ENCODE data around the gene ROCK2. TPM values are rescaled to one million over a fixed set of nuclear protein-coding genes. Genes with fewer than 3 reads are reported as not detected.
"Not testable (repeated sequence)": the region's sequence is repeated elsewhere in the genome, so short reads cannot be mapped to it uniquely, and the experiment has no call there.

Gene ROCK2
- total and polyA plus RNA-seq, 5 donors from 2014 or later = 8.6 to 20.6 (median 10.4) TPM

DNA sequence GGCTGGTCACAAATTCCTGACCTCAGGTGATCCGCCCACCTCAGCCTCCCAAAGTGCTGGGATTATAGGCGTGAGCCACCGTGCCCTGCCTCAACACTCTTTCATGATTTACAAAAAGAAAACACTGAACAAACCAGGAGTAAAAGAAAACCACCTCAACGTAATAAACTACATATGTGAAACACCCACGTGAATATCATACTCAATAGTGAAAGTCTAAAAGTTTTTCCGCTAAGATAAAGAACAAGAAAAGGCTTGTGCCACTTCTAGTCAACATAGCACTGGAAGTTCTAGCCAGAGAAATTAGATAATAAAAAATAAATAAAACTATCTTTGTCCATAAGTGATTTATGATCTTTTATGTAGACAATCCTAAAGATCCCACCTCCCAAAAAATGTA, 68.5 kb downstream of the ROCK2 start:
- Histone ChIP-seq H3K4me1 (ENCODE audit: control insufficient read depth, insufficient read depth, low read length, poor library complexity, severe bottlenecking) (peaks cover 6% of the 10 kb centered on the region), H3K27me3 (ENCODE audit: control insufficient read depth, insufficient read depth, low read length) (no peaks in the 10 kb centered on the region), H3K27ac (ENCODE audit: insufficient read depth, low read length, poor library complexity, severe bottlenecking) (no peak overlapping the region), H3K9me3 (ENCODE audit: control insufficient read depth in 2 of 2, low read length in 2 of 2) (no peaks in the 10 kb centered on the region), H3K36me3 (ENCODE audit: control insufficient read depth, insufficient read depth, low read length) (peaks cover 14% of the 10 kb centered on the region), H3K4me3 (ENCODE audit: low read depth, low read length) (no peak overlapping the region)
- H3K36me3 Mint-ChIP-seq = peaks cover 29% of the 10 kb centered on the region
- H3K9me3 Mint-ChIP-seq = peaks cover 0 to 8% (median 2%) of the 10 kb centered on the region in 7 donors
- DNase-seq = peak in 1 of 3 donors; percentile 4
- no peaks in the 10 kb centered on the region for H3K27me3 Mint-ChIP-seq
- no peak for ATAC-seq (ENCODE audit: low read depth in 2 of 2)
- H3K4me1 Mint-ChIP-seq = peaks cover 40 to 59% (median 45%) of the 10 kb centered on the region in 4 donors
- H3K4me3 Mint-ChIP-seq = peak overlapping the region in 2 of 4 donors; percentile 39 to 84
- peak overlapping the region in 2 of 3 donors; percentile 64 to 69 for H3K27ac Mint-ChIP-seq

DNA sequence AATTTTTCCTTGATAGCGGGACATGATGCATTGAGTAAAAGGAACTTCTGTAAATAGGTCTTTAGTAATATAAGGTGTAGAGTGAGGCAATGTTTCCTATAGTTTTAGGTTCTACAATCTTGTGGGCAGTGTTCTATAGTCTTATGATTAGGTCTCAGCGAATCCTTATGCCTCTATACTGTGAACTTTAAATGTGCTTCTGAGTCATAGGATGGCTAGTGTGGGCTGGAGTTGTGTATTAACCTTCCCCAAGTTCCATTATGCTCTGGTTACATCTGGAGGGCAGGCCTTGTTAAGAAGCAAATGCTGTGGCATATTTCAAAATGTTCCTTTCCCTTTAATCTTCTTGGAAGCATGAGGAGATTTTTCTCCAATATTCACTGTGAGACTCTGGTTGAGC, 73.5 kb downstream of the ROCK2 start:
- Mint-ChIP-seq H3K36me3 (peaks cover 26% of the 10 kb centered on the region), H3K9me3 (peaks cover 0 to 7% (median 2%) of the 10 kb centered on the region in 7 donors), H3K27ac (no peak overlapping the region), H3K27me3 (no peaks in the 10 kb centered on the region), H3K4me1 (peaks cover 33 to 49% (median 40%) of the 10 kb centered on the region in 4 donors), H3K4me3 (no peak overlapping the region)
- Histone ChIP-seq H3K27ac (ENCODE audit: insufficient read depth, low read length, poor library complexity, severe bottlenecking) (no peak overlapping the region), H3K4me3 (ENCODE audit: low read depth, low read length) (no peak overlapping the region), H3K36me3 (ENCODE audit: control insufficient read depth, insufficient read depth, low read length) (no peaks in the 10 kb centered on the region), H3K27me3 (ENCODE audit: control insufficient read depth, insufficient read depth, low read length) (no peaks in the 10 kb centered on the region), H3K4me1 (ENCODE audit: control insufficient read depth, insufficient read depth, low read length, poor library complexity, severe bottlenecking) (no peaks in the 10 kb centered on the region), H3K9me3 (ENCODE audit: control insufficient read depth in 2 of 2, low read length in 2 of 2) (no peaks in the 10 kb centered on the region)
- no peak for DNase-seq
- ATAC-seq (ENCODE audit: low read depth in 2 of 2) = no peak

DNA sequence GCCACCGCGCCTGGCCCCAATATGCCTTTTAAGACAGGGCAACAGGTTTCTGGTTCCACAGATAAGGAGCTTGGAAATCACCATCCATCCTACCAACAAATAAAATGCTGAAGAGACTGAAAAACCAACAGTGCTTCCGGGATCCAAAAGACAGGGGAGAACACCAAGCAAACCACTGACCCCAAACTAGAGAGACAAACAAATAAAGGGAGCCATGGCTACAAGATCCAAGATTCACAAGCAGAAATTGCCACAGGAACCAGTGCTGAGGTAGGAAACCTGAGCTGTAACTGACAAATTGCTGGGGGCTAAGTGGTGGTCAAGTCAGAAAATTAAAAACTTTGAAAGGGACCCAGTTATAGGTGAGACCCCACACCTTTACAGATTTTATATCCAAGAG, 76.5 kb downstream of the ROCK2 start:
- no peaks in the 10 kb centered on the region for H3K27me3 ChIP-seq (ENCODE audit: control insufficient read depth, insufficient read depth, low read length)
- no peak for DNase-seq
- H3K9me3 ChIP-seq (ENCODE audit: control insufficient read depth in 2 of 2, low read length in 2 of 2) = no peaks in the 10 kb centered on the region
- no peak overlapping the region for H3K4me3 Mint-ChIP-seq
- peaks cover 10 to 26% (median 20%) of the 10 kb centered on the region in 4 donors for H3K4me1 Mint-ChIP-seq
- no peaks in the 10 kb centered on the region for H3K36me3 ChIP-seq (ENCODE audit: control insufficient read depth, insufficient read depth, low read length)
- peaks cover 33% of the 10 kb centered on the region for H3K36me3 Mint-ChIP-seq
- H3K4me3 ChIP-seq (ENCODE audit: low read depth, low read length) = no peak overlapping the region
- no peak overlapping the region for H3K27ac Mint-ChIP-seq
- peaks cover 0 to 7% (median 0%) of the 10 kb centered on the region in 7 donors for H3K9me3 Mint-ChIP-seq
- ATAC-seq (ENCODE audit: low read depth in 2 of 2) = no peak
- H3K27ac ChIP-seq (ENCODE audit: insufficient read depth, low read length, poor library complexity, severe bottlenecking) = no peak overlapping the region
- H3K4me1 ChIP-seq (ENCODE audit: control insufficient read depth, insufficient read depth, low read length, poor library complexity, severe bottlenecking) = no peaks in the 10 kb centered on the region
- H3K27me3 Mint-ChIP-seq = no peaks in the 10 kb centered on the region

DNA sequence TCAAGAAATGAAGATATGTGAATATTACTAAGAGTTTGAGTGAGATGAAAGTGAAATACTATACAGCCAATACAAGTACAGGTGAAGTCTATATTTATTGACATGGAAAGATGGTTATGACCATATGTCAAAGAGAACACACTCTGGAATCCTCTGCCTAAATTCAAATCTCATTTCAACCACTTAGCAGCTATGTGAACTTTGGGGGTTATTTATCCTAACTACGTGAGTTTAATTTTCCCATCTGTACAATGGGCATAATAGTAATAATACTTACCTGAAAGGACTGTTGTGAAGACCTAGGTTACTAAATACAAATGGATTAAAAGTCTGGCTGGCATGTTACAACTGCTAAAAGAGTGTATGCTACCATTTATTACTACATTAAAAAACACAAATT, 79.6 kb downstream of the ROCK2 start:
- H3K36me3 ChIP-seq (ENCODE audit: control insufficient read depth, insufficient read depth, low read length) = no peaks in the 10 kb centered on the region
- H3K4me1 ChIP-seq (ENCODE audit: control insufficient read depth, insufficient read depth, low read length, poor library complexity, severe bottlenecking) = no peaks in the 10 kb centered on the region
- H3K27me3 ChIP-seq (ENCODE audit: control insufficient read depth, insufficient read depth, low read length) = no peaks in the 10 kb centered on the region
- Mint-ChIP-seq H3K4me1 (peaks cover 10 to 17% (median 12%) of the 10 kb centered on the region in 4 donors), H3K4me3 (no peak overlapping the region), H3K27me3 (no peaks in the 10 kb centered on the region), H3K27ac (no peak overlapping the region), H3K36me3 (peaks cover 20% of the 10 kb centered on the region), H3K9me3 (peaks cover 0 to 7% (median 0%) of the 10 kb centered on the region in 7 donors)
- no peak for ATAC-seq (ENCODE audit: low read depth in 2 of 2)
- DNase-seq = no peak
- no peaks in the 10 kb centered on the region for H3K9me3 ChIP-seq (ENCODE audit: control insufficient read depth in 2 of 2, low read length in 2 of 2)
- H3K27ac ChIP-seq (ENCODE audit: insufficient read depth, low read length, poor library complexity, severe bottlenecking) = no peak overlapping the region
- H3K4me3 ChIP-seq (ENCODE audit: low read depth, low read length) = no peak overlapping the region

DNA sequence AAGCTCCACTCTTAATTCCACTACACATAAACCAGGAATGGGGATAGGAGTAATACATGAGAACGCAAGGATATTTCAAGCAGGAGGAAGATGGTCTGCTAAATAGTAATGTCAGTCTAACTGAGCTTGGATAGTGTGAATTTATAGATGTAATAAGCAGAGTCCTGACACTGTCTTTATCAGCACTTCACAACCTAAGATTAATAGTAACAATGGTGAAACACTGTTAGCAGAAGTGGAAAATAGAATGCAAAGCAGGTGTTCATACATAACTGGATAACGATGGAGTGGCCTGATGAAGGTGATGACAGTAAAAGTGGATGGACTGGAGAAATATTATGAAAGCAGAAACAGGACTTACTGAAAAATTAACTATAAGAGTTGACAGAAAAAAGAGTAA, 80.4 kb downstream of the ROCK2 start:
- Histone ChIP-seq H3K4me1 (ENCODE audit: control insufficient read depth, insufficient read depth, low read length, poor library complexity, severe bottlenecking) (no peaks in the 10 kb centered on the region), H3K36me3 (ENCODE audit: control insufficient read depth, insufficient read depth, low read length) (no peaks in the 10 kb centered on the region), H3K9me3 (ENCODE audit: control insufficient read depth in 2 of 2, low read length in 2 of 2) (no peaks in the 10 kb centered on the region), H3K4me3 (ENCODE audit: low read depth, low read length) (no peak overlapping the region), H3K27ac (ENCODE audit: insufficient read depth, low read length, poor library complexity, severe bottlenecking) (no peak overlapping the region), H3K27me3 (ENCODE audit: control insufficient read depth, insufficient read depth, low read length) (no peaks in the 10 kb centered on the region)
- no peaks in the 10 kb centered on the region for H3K27me3 Mint-ChIP-seq
- DNase-seq = no peak
- H3K4me1 Mint-ChIP-seq = peaks cover 10 to 17% (median 12%) of the 10 kb centered on the region in 4 donors
- H3K4me3 Mint-ChIP-seq = no peak overlapping the region
- H3K36me3 Mint-ChIP-seq = peaks cover 15% of the 10 kb centered on the region
- ATAC-seq (ENCODE audit: low read depth in 2 of 2) = no peak
- H3K27ac Mint-ChIP-seq = peak overlapping the region in 1 of 3 donors; percentile 79
- H3K9me3 Mint-ChIP-seq = peaks cover 0 to 6% (median 0%) of the 10 kb centered on the region in 7 donors

DNA sequence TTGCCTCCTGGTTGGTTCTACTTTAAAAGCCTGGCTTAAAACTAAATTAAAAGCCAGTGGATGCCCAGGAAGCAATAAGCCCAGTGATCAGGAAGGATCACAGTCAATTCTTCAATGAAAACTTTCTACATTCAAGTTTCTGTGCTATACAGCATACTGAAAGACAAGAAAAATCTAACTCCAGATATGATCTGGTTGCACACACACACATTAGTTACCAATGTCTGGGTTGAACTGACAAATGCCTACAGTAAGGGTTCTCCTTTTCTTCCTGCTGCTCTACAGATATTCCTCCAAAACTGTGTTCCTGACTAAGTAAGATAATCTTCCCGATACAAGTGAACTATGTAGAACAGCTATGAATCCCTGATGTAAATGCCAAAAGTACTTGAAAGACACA, 81.3 kb downstream of the ROCK2 start:
- Mint-ChIP-seq H3K27ac (no peak overlapping the region), H3K4me1 (peaks cover 11 to 17% (median 14%) of the 10 kb centered on the region in 4 donors), H3K4me3 (no peak overlapping the region), H3K27me3 (no peaks in the 10 kb centered on the region), H3K36me3 (peaks cover 10% of the 10 kb centered on the region), H3K9me3 (no peaks in the 10 kb centered on the region)
- no peak for DNase-seq
- no peaks in the 10 kb centered on the region for H3K9me3 ChIP-seq (ENCODE audit: control insufficient read depth in 2 of 2, low read length in 2 of 2)
- no peak overlapping the region for H3K4me3 ChIP-seq (ENCODE audit: low read depth, low read length)
- no peaks in the 10 kb centered on the region for H3K36me3 ChIP-seq (ENCODE audit: control insufficient read depth, insufficient read depth, low read length)
- no peak for ATAC-seq (ENCODE audit: low read depth in 2 of 2)
- no peaks in the 10 kb centered on the region for H3K27me3 ChIP-seq (ENCODE audit: control insufficient read depth, insufficient read depth, low read length)
- H3K27ac ChIP-seq (ENCODE audit: insufficient read depth, low read length, poor library complexity, severe bottlenecking) = no peak overlapping the region
- no peaks in the 10 kb centered on the region for H3K4me1 ChIP-seq (ENCODE audit: control insufficient read depth, insufficient read depth, low read length, poor library complexity, severe bottlenecking)

DNA sequence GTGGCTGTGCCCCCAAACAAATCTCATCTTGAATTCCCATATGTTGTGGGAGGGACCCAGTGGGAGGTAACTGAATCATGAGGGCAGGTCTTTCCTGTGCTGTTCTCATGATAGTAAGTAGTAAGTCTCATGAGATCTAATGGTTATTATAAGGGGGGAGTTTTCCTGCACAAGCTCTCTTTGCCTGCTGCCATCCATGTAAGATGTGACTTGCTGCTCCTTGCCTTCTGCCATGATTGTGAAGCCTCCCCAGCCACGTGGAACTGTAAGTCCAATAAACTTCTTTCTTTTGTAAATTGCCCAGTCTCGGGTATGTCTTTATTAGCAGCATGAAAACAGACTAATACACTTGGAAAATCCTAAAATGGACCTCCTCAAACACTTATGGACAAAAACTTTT, 82.0 kb downstream of the ROCK2 start:
- not testable (repeated sequence) for DNase-seq; H3K27me3 ChIP-seq (ENCODE audit: control insufficient read depth, insufficient read depth, low read length)
- peaks cover 11 to 17% (median 14%) of the 10 kb centered on the region in 4 donors for H3K4me1 Mint-ChIP-seq

DNA sequence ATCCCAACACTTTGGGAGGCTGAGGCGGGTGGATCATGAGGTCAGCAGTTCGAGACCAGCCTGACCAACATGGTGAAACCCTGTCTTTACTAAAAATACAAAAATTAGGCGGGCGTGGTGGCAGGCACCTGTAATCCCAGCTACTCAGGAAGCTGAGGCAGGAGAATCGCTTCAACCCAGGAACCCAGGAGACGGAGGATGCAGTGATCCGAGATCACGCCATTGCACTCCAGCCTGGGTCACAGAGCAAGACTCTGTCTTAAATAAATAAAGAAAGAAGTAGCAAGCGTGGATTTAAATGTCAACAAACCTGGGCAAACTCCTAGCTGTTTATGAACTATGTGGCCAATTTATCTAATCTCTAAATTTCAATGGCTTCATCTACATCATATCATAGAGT, 82.9 kb downstream of the ROCK2 start:
- H3K4me1 ChIP-seq (ENCODE audit: control insufficient read depth, insufficient read depth, low read length, poor library complexity, severe bottlenecking); ATAC-seq (ENCODE audit: low read depth in 2 of 2); H3K27me3 Mint-ChIP-seq; H3K36me3 ChIP-seq (ENCODE audit: control insufficient read depth, insufficient read depth, low read length); H3K9me3 Mint-ChIP-seq; H3K4me3 ChIP-seq (ENCODE audit: low read depth, low read length); H3K27me3 ChIP-seq (ENCODE audit: control insufficient read depth, insufficient read depth, low read length); H3K27ac Mint-ChIP-seq; H3K4me3 Mint-ChIP-seq; DNase-seq; H3K27ac ChIP-seq (ENCODE audit: insufficient read depth, low read length, poor library complexity, severe bottlenecking); H3K9me3 ChIP-seq (ENCODE audit: control insufficient read depth in 2 of 2, low read length in 2 of 2): not testable (repeated sequence)
- peaks cover 9 to 14% (median 12%) of the 10 kb centered on the region in 4 donors for H3K4me1 Mint-ChIP-seq
- peaks cover 15% of the 10 kb centered on the region for H3K36me3 Mint-ChIP-seq

More for the DNA sequence above, 82.0 kb downstream of the ROCK2 start:
- H3K9me3 Mint-ChIP-seq; H3K4me1 ChIP-seq (ENCODE audit: control insufficient read depth, insufficient read depth, low read length, poor library complexity, severe bottlenecking); H3K9me3 ChIP-seq (ENCODE audit: control insufficient read depth in 2 of 2, low read length in 2 of 2); H3K4me3 Mint-ChIP-seq; H3K4me3 ChIP-seq (ENCODE audit: low read depth, low read length); H3K27ac Mint-ChIP-seq; H3K27me3 Mint-ChIP-seq; ATAC-seq (ENCODE audit: low read depth in 2 of 2); H3K36me3 ChIP-seq (ENCODE audit: control insufficient read depth, insufficient read depth, low read length); H3K27ac ChIP-seq (ENCODE audit: insufficient read depth, low read length, poor library complexity, severe bottlenecking): not testable (repeated sequence)
- H3K36me3 Mint-ChIP-seq = peaks cover 12% of the 10 kb centered on the region
